HG03064 (cell line): ENCODE data around the gene FBXW4.
"Not testable (repeated sequence)": the region's sequence is repeated elsewhere in the genome, so short reads cannot be mapped to it uniquely, and the experiment has no call there.

Experiments
- ATAC-seq: cut with Tn5 transposase; IDR thresholded peaks from one replicate; pipeline ENCODE4 v1.9.1; 2021; ENCODE audit warnings: low read depth; ENCODE audit not compliant: unreplicated experiment

FBXW4 gene

GRCh38 chr10:101660256-101660655 lies 34.7 kb downstream of the FBXW4 start:
- ATAC-seq: no peak

GRCh38 chr10:101658975-101659374 lies 36.0 kb downstream of the FBXW4 start:
- no peak for ATAC-seq

- no peak for ATAC-seq
Measured at GRCh38 chr10:101656890-101657289, 38.1 kb downstream of the FBXW4 start.

- no peak for ATAC-seq
Measured at GRCh38 chr10:101655570-101655969, 39.4 kb downstream of the FBXW4 start.

GRCh38 chr10:101653536-101653935 lies 41.4 kb downstream of the FBXW4 start:
- no peak for ATAC-seq

GRCh38 chr10:101651336-101651735 lies 43.6 kb downstream of the FBXW4 start:
- no peak for ATAC-seq

- no peak for ATAC-seq
Measured at GRCh38 chr10:101650863-101651262, 44.1 kb downstream of the FBXW4 start.

- ATAC-seq: no peak
Measured at GRCh38 chr10:101649525-101650085, 45.4 kb downstream of the FBXW4 start.

GRCh38 chr10:101647255-101647654 lies 47.7 kb downstream of the FBXW4 start:
- ATAC-seq: no peak

GRCh38 chr10:101646364-101646763 lies 48.6 kb downstream of the FBXW4 start:
- ATAC-seq: no peak

- ATAC-seq: no peak
Measured at GRCh38 chr10:101645659-101646058, 49.3 kb downstream of the FBXW4 start.

- no peak for ATAC-seq
Measured at GRCh38 chr10:101644002-101644401, 51.0 kb downstream of the FBXW4 start.

- no peak for ATAC-seq
Measured at GRCh38 chr10:101643546-101643945, 51.4 kb downstream of the FBXW4 start.

- no peak for ATAC-seq
Measured at GRCh38 chr10:101639141-101639900, 55.6 kb downstream of the FBXW4 start.

- ATAC-seq: not testable (repeated sequence)
Measured at GRCh38 chr10:101633510-101633909, 61.5 kb downstream of the FBXW4 start.

GRCh38 chr10:101631821-101632475 lies 63.0 kb downstream of the FBXW4 start:
- ATAC-seq: no peak

- no peak for ATAC-seq
Measured at GRCh38 chr10:101630633-101630920, 64.4 kb downstream of the FBXW4 start.

GRCh38 chr10:101629837-101630632 lies 64.9 kb downstream of the FBXW4 start:
- ATAC-seq: no peak

- ATAC-seq: no peak
Measured at GRCh38 chr10:101625821-101626412, 69.1 kb downstream of the FBXW4 start.

- no peak for ATAC-seq
Measured at GRCh38 chr10:101624526-101625102, 70.4 kb downstream of the FBXW4 start.

- ATAC-seq: no peak
Measured at GRCh38 chr10:101623528-101623927, 71.4 kb downstream of the FBXW4 start.
